Panc1 (cell line): ENCODE data around the gene ADGRD1. TPM values are rescaled to one million over a fixed set of nuclear protein-coding genes. Genes with fewer than 3 reads are reported as not detected.

ENCODE experiments used
- ATAC-seq: fragments of 200-7000 bp; cut with Tn5 transposase; 2 replicates; pipeline ENCODE4 v1.9.1; 2020; ENCODE audit warnings: mild to moderate bottlenecking, moderate library complexity
- BruUV-seq: library from RNA; stranded (reverse); fragments of 400-500 nt; replicated peaks from 2 replicates; lab custom pipeline; 2021; lab: Mats Ljungman, UMichigan
- CTCF ChIA-PET: fragments of 300-600 bp; sonication (Branson Sonifier 250); formaldehyde crosslinking; loops from one replicate; lab custom pipeline; 2022; ENCODE audit warnings: antibody characterized with exemption; lab: Charles Lee
- POLR2A ChIA-PET: fragments of 300-600 bp; sonication (Branson Sonifier 250); formaldehyde crosslinking; loops from one replicate; lab custom pipeline; 2022; ENCODE audit warnings: antibody characterized with exemption; lab: Charles Lee
- DNase-seq: peaks from one replicate; pipeline ENCODE4 v3.0.0-alpha.2; 2010; ENCODE audit warnings: low read depth, low spot score
- H3K27ac ChIP-seq: 2 replicates; pipeline ENCODE4 v1.5.1; 2011; ENCODE audit warnings: mild to moderate bottlenecking, low read length, inconsistent platforms
- H3K27me3 ChIP-seq: fragments of 200-500 bp; sonication (Bioruptor generic); 2 replicates; pipeline ENCODE4 v1.6.0; 2014; ENCODE audit warnings: low read length, inconsistent platforms; ENCODE audit not compliant: control insufficient read depth, insufficient read depth
- H3K36me3 ChIP-seq: fragments of 200-500 bp; sonication (Bioruptor generic); 2 replicates; pipeline ENCODE4 v1.5.1; 2014; ENCODE audit warnings: inconsistent platforms, mild to moderate bottlenecking, low read length, moderate library complexity; ENCODE audit not compliant: control insufficient read depth, insufficient read depth
- H3K4me1 ChIP-seq: 2 replicates; pipeline ENCODE4 v1.5.1; 2011; ENCODE audit warnings: inconsistent platforms, mild to moderate bottlenecking, low read length, moderate library complexity; ENCODE audit not compliant: control insufficient read depth, insufficient read depth
- H3K4me3 ChIP-seq, 2 experiments: 2 replicates each; pipeline ENCODE4 v1.5.1; 2011 to 2012; ENCODE audit warnings: low read depth in 2 of 2, low read length in 2 of 2, mild to moderate bottlenecking in 2 of 2, inconsistent platforms in 1 of 2, moderate library complexity in 1 of 2
- H3K9me3 ChIP-seq: fragments of 200-500 bp; sonication (Bioruptor generic); 2 replicates; pipeline ENCODE4 v1.5.1; 2014; ENCODE audit warnings: low read depth, mild to moderate bottlenecking, inconsistent platforms, low read length, moderate library complexity; ENCODE audit not compliant: control insufficient read depth, insufficient read depth
- CTCF ChIP-seq: fragments of 450-650 bp; IDR thresholded peaks from 2 replicates; pipeline ENCODE4 v1.5.1; 2017; ENCODE audit warnings: mild to moderate bottlenecking
- POLR2AphosphoS5 ChIP-seq: IDR thresholded peaks from 2 replicates; pipeline ENCODE4 v1.6.1; 2012; ENCODE audit warnings: mild to moderate bottlenecking, low read depth, low read length, moderate library complexity
- REST ChIP-seq, 2 experiments: IDR thresholded peaks; 2 replicates each; pipeline ENCODE4 v1.6.1; 2011 to 2012; ENCODE audit warnings: low read depth in 2 of 2, control low read depth in 1 of 2, low read length in 1 of 2, mild to moderate bottlenecking in 1 of 2, moderate library complexity in 1 of 2; ENCODE audit not compliant: insufficient read depth in 1 of 2
- SIN3A ChIP-seq: IDR thresholded peaks from 2 replicates; pipeline ENCODE4 v1.6.1; 2012; ENCODE audit warnings: low read depth, mild to moderate bottlenecking, low read length, moderate library complexity, borderline replicate concordance; ENCODE audit not compliant: insufficient read depth
- TCF7L2 ChIP-seq: IDR thresholded peaks from 2 replicates; pipeline ENCODE4 v1.6.1; 2011; ENCODE audit warnings: mild to moderate bottlenecking, low read depth, low read length, inconsistent platforms
- in situ Hi-C: cut with HindIII; loops from 2 replicates; pipeline ENCODE4 v1.10.0; 2016; ENCODE audit warnings: low sequenced_read_pairs, low pct_unique_long_range_greater_than_20kb
- intact Hi-C: fragments of 100-400 bp; cut with micrococcal nuclease; formaldehyde crosslinking; loops from one replicate; pipeline ENCODE4 v1.10.0; 2022; ENCODE audit not compliant: unreplicated experiment
- total RNA-seq: library from RNA; stranded (reverse); gene quantifications from one replicate; pipeline ENCODE4 v1.2.1, GENCODE V29; 2021; ENCODE audit not compliant: unreplicated experiment

The ADGRD1 gene
- total RNA-seq, 1 experiment from 2014 or later, result 0.21 TPM

GRCh38 chr12:131092901-131093603 lies 139.3 kb downstream of the ADGRD1 start:
- Histone ChIP-seq H3K27me3 (no peaks in the 10 kb centered on the region; the same call in 1 of the 2 replicates), H3K4me3 (no peak overlapping the region), H3K9me3 (no peaks in the 10 kb centered on the region), H3K27ac (no peak overlapping the region), H3K4me1 (no peaks in the 10 kb centered on the region), H3K36me3 (no peaks in the 10 kb centered on the region)
- DNase-seq (no peak), ATAC-seq (peak; percentile 44)
- intact Hi-C loops (loop anchor here (10.0 kb wide), 1 partner anchor 722 kb away; no protein-coding TSS in a partner anchor), in situ Hi-C loops (no loop called here)
- BruUV-seq, result no TSS peak
- POLR2A ChIA-PET, result no interaction called here
- CTCF ChIA-PET, result no interaction called here
- no peak for TF ChIP-seq POLR2AphosphoS5
- no peak for TF ChIP-seq TCF7L2
- no peak for TF ChIP-seq CTCF
- TF ChIP-seq SIN3A, result no peak
- no peak for TF ChIP-seq REST (IDR thresholded peaks at IDR 0.05; ENCODE audit: insufficient read depth in 1 of 2, low read depth in 2 of 2, low read length in 1 of 2)

- Histone ChIP-seq H3K4me3 (no peak overlapping the region), H3K9me3 (no peaks in the 10 kb centered on the region), H3K27ac (no peak overlapping the region), H3K27me3 (no peaks in the 10 kb centered on the region; the same call in 1 of the 2 replicates), H3K36me3 (no peaks in the 10 kb centered on the region), H3K4me1 (no peaks in the 10 kb centered on the region)
- ChIA-PET POLR2A (no interaction called here), CTCF (no interaction called here)
- intact Hi-C loops, result loop anchor here (10.0 kb wide), 1 partner anchor 721 kb away; no protein-coding TSS in a partner anchor
- in situ Hi-C loops, result no loop called here
- no TSS peak for BruUV-seq
- TF ChIP-seq REST (IDR thresholded peaks at IDR 0.05; ENCODE audit: insufficient read depth in 1 of 2, low read depth in 2 of 2, low read length in 1 of 2) (no peak), CTCF (no peak), SIN3A (no peak), TCF7L2 (no peak), POLR2AphosphoS5 (no peak)
- DNase-seq (no peak), ATAC-seq (no peak)
These were observed 139.9 kb downstream of the ADGRD1 start for GRCh38 chr12:131093604-131093955.
